ENCODE data around the gene LRRC75B. TPM values are rescaled to one million over a fixed set of nuclear protein-coding genes. Genes with fewer than 3 reads are reported as not detected.

LRRC75B gene
- total and polyA plus RNA-seq, 2 of the 8 experiments (the other 6 are each of a cell fraction or from before 2014, with no cell fraction given): 12.2 to 26.6 TPM

GRCh38 chr22:24580276-24580675 lies 12.6 kb downstream of the LRRC75B start:
- DNase-seq (ENCODE audit: low read depth in 1 of 2, low spot score in 2 of 2) (no peak), FAIRE-seq (no peak)
- Histone ChIP-seq H2BK20ac (ENCODE audit: low read length) (no peak overlapping the region), H2AFZ (ENCODE audit: low read length) (no peak overlapping the region), H4K91ac (replicated peaks; ENCODE audit: insufficient read length, low read length) (no peak overlapping the region), H3K9ac (replicated peaks in 1 of 4; ENCODE audit: extremely low read depth in 1 of 4, low read depth in 3 of 4, low read length in 3 of 4) (no peak overlapping the region), H3K27me3 (replicated peaks in 1 of 4; ENCODE audit: control insufficient read depth in 3 of 4, extremely low read depth in 1 of 4, insufficient read depth in 3 of 4, low read length in 3 of 4) (no peaks in the 10 kb centered on the region), H2BK12ac (ENCODE audit: low read depth, low read length) (no peak overlapping the region), H3K18ac (ENCODE audit: extremely low read depth, low read length) (no peak overlapping the region), H3K56ac (replicated peaks; ENCODE audit: insufficient read length, low read depth, low read length) (no peak overlapping the region), H3K23me2 (ENCODE audit: low read depth, low read length) (no peaks in the 10 kb centered on the region), H3K9me3 (ENCODE audit: insufficient read depth in 2 of 2, low read depth in 1 of 2, low read length in 1 of 2) (no peaks in the 10 kb centered on the region), H4K8ac (ENCODE audit: extremely low read depth, insufficient read depth, low read length) (no peak overlapping the region), H3K27ac (ENCODE audit: low read depth, low read length) (no peak overlapping the region), H3K4me2 (ENCODE audit: insufficient read depth in 1 of 2, low read depth in 2 of 2, low read length in 2 of 2) (no peak overlapping the region), H2AK5ac (ENCODE audit: low read depth, low read length) (no peak overlapping the region), H4K20me1 (replicated peaks in 1 of 2; ENCODE audit: control insufficient read depth in 1 of 2, insufficient read depth in 2 of 2, low read length in 2 of 2) (peaks cover 1 to 2% of the 10 kb centered on the region in 2 experiments), H2BK15ac (ENCODE audit: low read length) (no peak overlapping the region), H3K79me1 (ENCODE audit: low read depth, low read length) (no peaks in the 10 kb centered on the region), H3K14ac (ENCODE audit: insufficient read length) (no peak overlapping the region), H3K4me3 (ENCODE audit: extremely low read depth in 1 of 4, insufficient read depth in 2 of 4, low read depth in 3 of 4, low read length in 4 of 4) (no peak overlapping the region), H4K5ac (ENCODE audit: insufficient read length, low read depth, low read length) (no peak overlapping the region), H3K4ac (replicated peaks; ENCODE audit: insufficient read length, low read depth, low read length) (no peak overlapping the region), H3K23ac (ENCODE audit: insufficient read length) (no peak overlapping the region), H2BK5ac (ENCODE audit: low read depth, low read length) (no peak overlapping the region), H2BK120ac (replicated peaks; ENCODE audit: low read depth, low read length) (no peak overlapping the region), H3K4me1 (replicated peaks in 1 of 4; ENCODE audit: control insufficient read depth in 3 of 4, insufficient read depth in 4 of 4, low read length in 3 of 4) (no peaks in the 10 kb centered on the region; a peak in 1 of 7 replicates), H3K36me3 (ENCODE audit: control insufficient read depth in 2 of 4, insufficient read depth in 4 of 4, low read length in 3 of 4) (peaks cover 0 to 3% (median 0%) of the 10 kb centered on the region in 4 experiments; a peak in 1 of 8 replicates), H3K79me2 (ENCODE audit: control insufficient read depth in 1 of 2, insufficient read depth in 2 of 2, low read length in 2 of 2) (no peaks in the 10 kb centered on the region)
- CTCF ChIA-PET (ENCODE audit: partially characterized antibody): interaction anchor here (0.8 kb wide), 1 partner anchor 21 kb away, joined by 3 read pairs; no protein-coding TSS in a partner anchor
- POLR2A ChIA-PET (ENCODE audit: partially characterized antibody): interaction anchor here (0.8 to 4.4 kb wide), 7 partner anchors 12 to 25 kb away, joined by 3 to 26 read pairs (median 5); partner anchors contain the start of genes GUCD1, LRRC75B and SNRPD3
- 100% methylated on average over 2 of the region's 2 CpGs; no CpG with 5 or more reads in 1 of the 2 experiments for WGBS, 2 experiments (ENCODE audit: extremely low coverage in 1 of 2, insufficient coverage in 1 of 2, insufficient read length in 1 of 2, insufficient replicate concordance in 2 of 2, low coverage in 1 of 2, low lambda C conversion rate in 2 of 2, missing lambda C conversion rate in 1 of 2)
- TF ChIP-seq, protein P1, sequence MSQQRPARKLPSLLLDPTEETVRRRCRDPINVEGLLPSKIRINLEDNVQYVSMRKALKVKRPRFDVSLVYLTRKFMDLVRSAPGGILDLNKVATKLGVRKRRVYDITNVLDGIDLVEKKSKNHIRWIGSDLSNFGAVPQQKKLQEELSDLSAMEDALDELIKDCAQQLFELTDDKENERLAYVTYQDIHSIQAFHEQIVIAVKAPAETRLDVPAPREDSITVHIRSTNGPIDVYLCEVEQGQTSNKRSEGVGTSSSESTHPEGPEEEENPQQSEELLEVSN (IDR thresholded peaks at IDR 0.05): no peak
- TF ChIP-seq TEAD4 (IDR thresholded peaks at IDR 0.05; ENCODE audit: low read depth, low read length) (no peak), EP300 (IDR thresholded peaks at IDR 0.05; ENCODE audit: borderline replicate concordance in 1 of 2, low read depth in 2 of 2, low read length in 2 of 2) (no peak), TCF12 (IDR thresholded peaks at IDR 0.05; ENCODE audit: low read depth, low read length) (no peak), NRF1 (IDR thresholded peaks at IDR 0.05; ENCODE audit: low read depth, low read length) (no peak), SAP30 (IDR thresholded peaks at IDR 0.05; ENCODE audit: insufficient read depth, insufficient replicate concordance, low read length) (no peak), RFX5 (IDR thresholded peaks at IDR 0.05; ENCODE audit: borderline replicate concordance, low read depth, low read length) (no peak), ASH2L (IDR thresholded peaks at IDR 0.05; ENCODE audit: low read length) (no peak), YY1 (IDR thresholded peaks at IDR 0.05; ENCODE audit: low read depth, low read length) (no peak), BRCA1 (IDR thresholded peaks at IDR 0.05; ENCODE audit: low read depth, low read length) (no peak), BACH1 (IDR thresholded peaks at IDR 0.05; ENCODE audit: low read length) (no peak), TBP (IDR thresholded peaks at IDR 0.05; ENCODE audit: low read depth, low read length) (no peak)
- TF ChIP-seq, protein P2, sequence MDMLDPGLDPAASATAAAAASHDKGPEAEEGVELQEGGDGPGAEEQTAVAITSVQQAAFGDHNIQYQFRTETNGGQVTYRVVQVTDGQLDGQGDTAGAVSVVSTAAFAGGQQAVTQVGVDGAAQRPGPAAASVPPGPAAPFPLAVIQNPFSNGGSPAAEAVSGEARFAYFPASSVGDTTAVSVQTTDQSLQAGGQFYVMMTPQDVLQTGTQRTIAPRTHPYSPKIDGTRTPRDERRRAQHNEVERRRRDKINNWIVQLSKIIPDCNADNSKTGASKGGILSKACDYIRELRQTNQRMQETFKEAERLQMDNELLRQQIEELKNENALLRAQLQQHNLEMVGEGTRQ (IDR thresholded peaks at IDR 0.05; ENCODE audit: low read length): no peak
